HepG2 (cell line): ENCODE data around the gene STPG2.

Experiments used
- ERF ChIP-seq: IDR thresholded peaks from 2 replicates; pipeline ENCODE4 v1.6.1; 2018; ENCODE audit warnings: missing biosample characterization, missing genetic modification reagents
- ETV6 ChIP-seq: sonication (generic); formaldehyde crosslinking; conservative IDR thresholded peaks from 2 replicates; pipeline ENCODE4 v1.4.0; 2020; ENCODE audit warnings: missing genetic modification reagents
- KAT2B ChIP-seq: fragments of 150-350 bp; IDR thresholded peaks from 2 replicates; pipeline ENCODE4 v1.6.1; 2014; ENCODE audit warnings: low read depth, low read length, borderline replicate concordance
- KDM1A ChIP-seq: IDR thresholded peaks from 2 replicates; pipeline ENCODE4 v1.6.1; 2016; ENCODE audit warnings: missing compliant biosample characterization
- MATR3 ChIP-seq: sonication (generic); formaldehyde crosslinking; IDR thresholded peaks from 2 replicates; pipeline ENCODE4 v1.4.0; 2020; ENCODE audit warnings: missing genetic modification reagents
- MZF1 ChIP-seq: sonication (generic); formaldehyde crosslinking; IDR thresholded peaks from 2 replicates; pipeline ENCODE4 v1.8.1; 2023; ENCODE audit warnings: mild to moderate bottlenecking, missing genetic modification reagents, borderline replicate concordance
- POLR2A ChIP-seq, 2 experiments: IDR thresholded peaks; 2 replicates each; pipeline ENCODE4 v1.6.1; 2011; ENCODE audit warnings: low read depth in 2 of 2, low read length in 2 of 2, mild to moderate bottlenecking in 1 of 2, moderate library complexity in 1 of 2; ENCODE audit not compliant: insufficient read depth in 1 of 2
- RNF2 ChIP-seq: fragments of 450-650 bp; conservative IDR thresholded peaks from 2 replicates; pipeline ENCODE4 v1.6.1; 2016; ENCODE audit warnings: low read depth
- SMC3 ChIP-seq: IDR thresholded peaks from 2 replicates; pipeline ENCODE4 v1.6.1; 2011; ENCODE audit warnings: low read length, improper control_type of control experiment
- ZKSCAN1 ChIP-seq: fragments of 150-350 bp; IDR thresholded peaks from 2 replicates; pipeline ENCODE4 v1.6.1; 2014; ENCODE audit warnings: low read length
- ZNF124 ChIP-seq: sonication (generic); formaldehyde crosslinking; IDR thresholded peaks from 2 replicates; pipeline ENCODE4 v1.4.0; 2020; ENCODE audit warnings: missing genetic modification reagents
- ZNF572 ChIP-seq: sonication (generic); formaldehyde crosslinking; IDR thresholded peaks from 2 replicates; pipeline ENCODE4 v1.5.1; 2020; ENCODE audit warnings: mild to moderate bottlenecking, missing genetic modification reagents
- TF ChIP-seq, protein P1 (sequence below): sonication (generic); formaldehyde crosslinking; IDR thresholded peaks from 2 replicates; pipeline ENCODE4 v1.5.0; 2020; ENCODE audit warnings: mild to moderate bottlenecking, missing genetic modification reagents, moderate library complexity
- TF ChIP-seq, protein P2 (sequence below): sonication (generic); formaldehyde crosslinking; IDR thresholded peaks from 2 replicates; pipeline ENCODE4 v1.9.0; 2021; ENCODE audit warnings: missing genetic modification reagents, mild to moderate bottlenecking, borderline replicate concordance

DNA sequence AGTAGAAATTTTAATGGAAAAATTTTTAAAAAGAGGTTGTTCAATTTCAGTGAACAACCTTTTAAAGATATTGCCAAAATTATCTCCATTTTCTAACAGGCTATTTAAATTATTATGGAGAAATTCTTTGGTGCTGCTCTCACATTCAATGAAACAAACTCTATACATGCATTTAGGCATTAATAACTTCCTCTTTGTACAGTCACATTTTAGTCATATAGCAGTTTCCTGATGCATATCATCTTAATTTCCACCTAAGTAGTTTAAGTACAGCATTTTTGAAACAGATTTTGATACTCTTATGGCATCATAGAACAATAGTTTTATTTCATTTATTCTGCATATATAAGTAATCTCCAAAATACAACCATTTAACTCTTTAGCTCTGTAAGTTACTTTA is 500.1 kb downstream of the STPG2 start:
- TF ChIP-seq, protein P1, sequence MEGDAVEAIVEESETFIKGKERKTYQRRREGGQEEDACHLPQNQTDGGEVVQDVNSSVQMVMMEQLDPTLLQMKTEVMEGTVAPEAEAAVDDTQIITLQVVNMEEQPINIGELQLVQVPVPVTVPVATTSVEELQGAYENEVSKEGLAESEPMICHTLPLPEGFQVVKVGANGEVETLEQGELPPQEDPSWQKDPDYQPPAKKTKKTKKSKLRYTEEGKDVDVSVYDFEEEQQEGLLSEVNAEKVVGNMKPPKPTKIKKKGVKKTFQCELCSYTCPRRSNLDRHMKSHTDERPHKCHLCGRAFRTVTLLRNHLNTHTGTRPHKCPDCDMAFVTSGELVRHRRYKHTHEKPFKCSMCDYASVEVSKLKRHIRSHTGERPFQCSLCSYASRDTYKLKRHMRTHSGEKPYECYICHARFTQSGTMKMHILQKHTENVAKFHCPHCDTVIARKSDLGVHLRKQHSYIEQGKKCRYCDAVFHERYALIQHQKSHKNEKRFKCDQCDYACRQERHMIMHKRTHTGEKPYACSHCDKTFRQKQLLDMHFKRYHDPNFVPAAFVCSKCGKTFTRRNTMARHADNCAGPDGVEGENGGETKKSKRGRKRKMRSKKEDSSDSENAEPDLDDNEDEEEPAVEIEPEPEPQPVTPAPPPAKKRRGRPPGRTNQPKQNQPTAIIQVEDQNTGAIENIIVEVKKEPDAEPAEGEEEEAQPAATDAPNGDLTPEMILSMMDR (CRISPR knock-in tag): no peak
- TF ChIP-seq SMC3 (no peak), POLR2A (IDR thresholded peaks at IDR 0.05; ENCODE audit: insufficient read depth in 1 of 2, low read depth in 2 of 2, low read length in 2 of 2) (no peak), KDM1A (CRISPR knock-in tag) (no peak), MZF1 (no peak), MATR3 (CRISPR knock-in tag) (no peak), ZNF572 (CRISPR knock-in tag) (no peak), KAT2B (no peak), ZKSCAN1 (no peak), ETV6 (CRISPR knock-in tag) (no peak), RNF2 (no peak), ZNF124 (CRISPR knock-in tag) (no peak), ERF (no peak)
- TF ChIP-seq, protein P2, sequence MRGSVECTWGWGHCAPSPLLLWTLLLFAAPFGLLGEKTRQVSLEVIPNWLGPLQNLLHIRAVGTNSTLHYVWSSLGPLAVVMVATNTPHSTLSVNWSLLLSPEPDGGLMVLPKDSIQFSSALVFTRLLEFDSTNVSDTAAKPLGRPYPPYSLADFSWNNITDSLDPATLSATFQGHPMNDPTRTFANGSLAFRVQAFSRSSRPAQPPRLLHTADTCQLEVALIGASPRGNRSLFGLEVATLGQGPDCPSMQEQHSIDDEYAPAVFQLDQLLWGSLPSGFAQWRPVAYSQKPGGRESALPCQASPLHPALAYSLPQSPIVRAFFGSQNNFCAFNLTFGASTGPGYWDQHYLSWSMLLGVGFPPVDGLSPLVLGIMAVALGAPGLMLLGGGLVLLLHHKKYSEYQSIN (CRISPR knock-in tag): no peak
